Amygdala (tissue), 56 donors: Measurements from ENCODE around the gene INSIG1.

ENCODE experiments used
- DNase-seq, 56 donors: peaks; one replicate each; lab custom pipeline; 2025; lab: John Stamatoyannopoulos, UW

The INSIG1 gene

DNA sequence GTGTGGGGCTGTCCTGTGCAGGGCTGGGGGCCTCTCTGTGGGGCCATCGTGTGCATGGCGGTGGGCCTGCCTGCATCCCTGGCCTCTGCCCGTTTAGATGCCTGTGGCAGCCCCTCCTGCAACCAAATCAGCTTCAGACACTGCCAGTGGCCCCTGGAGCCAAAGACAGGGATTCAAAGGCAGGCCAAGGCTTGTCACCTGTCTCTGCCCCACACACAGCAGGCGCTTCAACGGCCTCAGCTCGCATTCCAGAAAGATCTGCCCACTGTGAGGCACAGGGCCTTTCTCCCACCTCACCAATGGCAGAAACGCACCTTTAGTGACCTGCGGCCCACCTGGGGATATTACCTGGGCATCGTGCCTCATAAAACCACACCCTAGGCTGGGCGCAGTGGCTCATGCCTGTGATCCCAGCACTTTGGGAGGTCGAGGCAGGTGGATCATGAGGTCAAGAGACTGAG, 46.0 kb downstream of the INSIG1 start:
- DNase-seq = no peak

DNA sequence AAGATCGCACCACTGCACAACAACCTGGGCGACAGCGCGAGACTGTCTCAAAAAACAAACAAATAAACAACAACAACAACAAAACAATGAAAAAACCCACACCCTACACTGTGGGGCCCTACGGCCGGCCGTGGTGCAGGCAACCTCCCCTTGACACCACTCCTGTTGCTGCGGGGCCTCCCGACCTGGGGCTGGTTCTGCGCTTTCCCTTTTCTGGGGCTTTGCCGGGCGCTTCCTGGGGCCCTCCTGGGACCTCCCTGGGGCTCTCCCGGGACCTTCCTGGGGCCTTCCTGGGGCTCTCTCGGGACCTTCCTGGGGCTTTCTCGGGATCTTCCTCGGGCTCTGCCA, 46.6 kb downstream of the INSIG1 start:
- no peak for DNase-seq

DNA sequence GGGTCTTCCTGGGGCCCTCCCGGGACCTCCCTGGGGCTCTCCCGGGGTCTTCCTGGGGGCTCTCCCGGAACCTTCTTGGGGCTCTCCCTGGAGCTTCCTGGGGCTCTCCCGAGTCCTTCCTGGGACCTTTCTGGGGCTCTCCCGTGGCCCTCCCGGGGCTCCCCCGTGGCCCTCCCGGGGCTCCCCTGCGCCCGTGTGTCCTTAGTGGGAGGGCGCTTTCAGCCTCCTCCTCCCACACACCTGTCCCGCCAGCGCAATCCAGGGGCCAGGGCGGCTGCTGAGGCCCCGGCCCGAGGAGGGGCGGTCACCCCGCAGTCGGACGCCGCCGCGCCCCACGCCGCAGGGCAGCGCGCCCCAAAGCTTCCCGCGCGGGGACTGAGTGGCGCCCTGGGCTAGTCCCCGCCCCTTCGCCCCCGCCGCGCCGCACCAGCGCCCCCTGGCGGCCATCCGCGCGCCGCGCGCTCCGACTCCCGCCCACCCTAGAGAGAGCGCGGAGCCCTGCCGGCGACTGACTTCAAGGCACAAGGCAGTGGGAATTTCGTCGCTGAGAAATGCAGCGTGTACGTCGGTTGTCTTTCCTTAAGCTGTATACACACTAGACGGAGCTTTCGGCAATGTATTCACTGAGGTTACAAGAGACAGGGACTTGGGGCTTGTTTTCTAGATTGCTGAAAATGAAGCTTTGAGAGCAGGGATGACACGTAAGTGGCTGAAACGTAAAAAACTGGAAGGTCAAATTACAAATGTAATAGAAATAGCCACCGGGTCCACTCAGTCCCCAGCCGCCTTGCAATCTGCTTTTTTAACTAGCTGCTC, 47.1 kb downstream of the INSIG1 start:
- DNase-seq = peak in 50 of 56 donors; percentile 10 to 80 (median 54)

DNA sequence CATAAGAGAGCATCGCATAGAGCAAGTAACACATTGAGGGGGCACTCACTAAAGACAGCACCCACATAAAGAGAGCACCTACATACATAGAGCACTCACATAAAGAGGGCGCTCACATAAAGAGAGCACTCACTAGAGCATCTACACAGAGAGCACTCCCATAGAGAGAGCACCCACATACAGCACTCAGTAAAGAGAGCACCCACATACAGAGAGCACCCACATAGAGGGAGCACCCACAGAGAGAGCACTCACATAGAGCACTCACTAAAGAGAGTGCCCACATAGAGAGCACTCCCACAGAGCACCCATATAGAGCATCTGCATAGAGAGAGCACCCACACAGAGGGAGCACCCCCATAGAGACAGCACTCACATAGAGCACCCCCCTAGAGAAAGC, 47.8 kb downstream of the INSIG1 start:
- no peak for DNase-seq

DNA sequence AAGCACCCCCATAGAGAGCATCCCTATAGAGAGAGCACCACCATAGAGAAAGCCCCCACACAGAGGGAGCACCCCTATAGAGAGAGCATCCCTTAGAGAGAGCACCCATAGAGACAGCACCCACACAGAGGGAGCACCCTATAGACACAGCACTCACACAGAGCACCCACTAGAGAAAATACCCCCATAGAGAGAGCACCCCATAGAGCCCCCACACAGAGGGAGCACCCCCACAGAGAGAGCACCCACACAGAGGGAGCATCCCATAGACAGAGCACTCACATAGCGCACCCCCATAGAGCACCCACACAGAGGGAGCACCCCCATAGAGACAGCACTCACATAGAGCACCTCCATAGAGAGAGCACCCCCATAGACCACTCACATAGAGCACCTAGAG, 48.6 kb downstream of the INSIG1 start:
- no peak for DNase-seq

DNA sequence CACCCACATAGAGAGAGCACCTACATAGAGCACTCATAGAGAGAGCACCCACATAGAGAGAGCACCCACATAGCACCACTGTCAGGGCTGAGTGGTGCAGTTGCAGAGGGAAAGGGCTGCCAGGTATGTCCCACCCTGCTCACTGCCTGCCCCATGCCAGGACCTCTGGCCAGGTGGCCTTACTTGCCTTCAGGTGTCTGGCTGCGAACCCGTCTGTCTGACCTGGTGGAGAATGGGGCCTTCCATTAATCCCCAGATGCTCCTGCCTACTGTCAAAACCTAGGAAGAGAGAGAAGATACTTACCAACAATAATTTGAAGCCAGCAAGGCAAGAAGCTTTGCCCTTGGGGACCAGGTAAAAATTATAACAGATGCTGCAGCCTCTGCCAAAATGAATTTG, 51.1 kb downstream of the INSIG1 start:
- no peak for DNase-seq

DNA sequence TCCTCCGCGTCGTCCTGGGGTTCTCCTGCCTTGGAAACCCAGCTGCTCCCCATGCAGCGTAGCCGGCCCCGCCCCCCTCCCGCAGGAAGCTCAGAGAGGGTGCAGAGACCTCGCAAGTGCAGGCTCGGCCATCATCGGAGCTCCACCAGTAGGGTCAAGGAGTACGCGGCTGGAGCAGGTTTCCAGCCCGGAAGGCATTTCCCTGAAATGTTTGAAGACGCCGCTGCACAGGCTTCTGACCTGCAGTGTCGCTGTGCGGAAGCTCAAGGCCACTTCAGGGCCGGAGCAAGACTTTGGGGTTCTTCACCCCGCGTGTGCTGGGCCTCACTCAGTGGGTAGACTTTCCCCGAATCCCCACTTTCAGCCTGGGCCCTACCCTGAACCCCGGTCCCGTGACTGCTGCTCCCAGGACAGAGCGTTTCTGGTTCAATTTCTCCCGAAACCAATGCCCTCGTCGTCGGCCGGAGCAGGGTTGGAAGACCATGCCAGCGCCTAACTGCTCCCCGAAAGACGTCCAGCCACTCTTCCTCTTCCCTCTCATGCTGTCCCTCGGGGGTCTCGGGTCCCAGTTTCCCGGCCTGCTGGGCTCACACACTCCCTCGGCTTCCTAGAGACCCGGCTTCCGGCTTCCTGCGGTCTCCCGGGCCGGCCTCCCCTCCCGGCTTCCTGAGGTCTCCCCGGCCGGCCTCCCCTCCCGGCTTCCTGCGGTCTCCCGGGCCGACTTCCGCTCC, 52.1 kb downstream of the INSIG1 start:
- peak in 3 of 56 donors; percentile 10 to 32 (median 23) for DNase-seq

DNA sequence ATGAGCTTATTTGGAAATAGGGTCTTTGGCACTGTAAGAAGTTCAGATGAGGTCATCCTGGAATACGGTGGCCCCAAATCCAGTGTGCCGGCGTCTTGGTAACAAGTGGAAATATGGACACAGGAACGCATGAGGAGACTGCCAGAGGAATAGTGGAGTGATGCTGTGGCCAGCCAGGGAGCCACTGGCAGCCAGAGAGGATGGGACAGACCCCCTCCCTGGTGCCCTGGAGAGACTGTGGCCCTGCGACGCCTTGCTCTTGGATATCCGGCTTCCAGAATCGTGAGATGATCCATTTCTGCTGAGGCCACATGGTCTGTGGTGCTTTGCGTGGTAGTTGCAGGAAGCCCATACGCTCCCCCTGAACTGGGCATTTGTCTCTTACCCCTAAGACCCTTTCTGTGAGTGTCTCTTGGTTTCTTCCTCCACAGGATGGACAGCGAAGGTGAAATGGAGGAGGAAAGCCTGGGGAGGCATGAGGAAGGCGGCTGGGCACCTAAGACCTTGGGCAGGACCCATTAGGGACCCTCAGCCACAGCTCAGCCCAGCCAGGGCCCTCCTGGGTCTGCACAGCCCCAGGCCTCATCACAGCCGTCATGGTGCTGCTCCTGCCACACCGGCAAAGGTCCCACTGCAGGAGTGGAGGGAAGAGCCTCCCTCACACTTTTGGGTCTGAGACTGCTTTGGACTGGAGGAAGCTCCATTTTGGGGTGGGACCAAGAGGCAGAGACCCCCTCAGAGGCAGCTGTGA, 53.6 kb downstream of the INSIG1 start:
- no peak for DNase-seq

DNA sequence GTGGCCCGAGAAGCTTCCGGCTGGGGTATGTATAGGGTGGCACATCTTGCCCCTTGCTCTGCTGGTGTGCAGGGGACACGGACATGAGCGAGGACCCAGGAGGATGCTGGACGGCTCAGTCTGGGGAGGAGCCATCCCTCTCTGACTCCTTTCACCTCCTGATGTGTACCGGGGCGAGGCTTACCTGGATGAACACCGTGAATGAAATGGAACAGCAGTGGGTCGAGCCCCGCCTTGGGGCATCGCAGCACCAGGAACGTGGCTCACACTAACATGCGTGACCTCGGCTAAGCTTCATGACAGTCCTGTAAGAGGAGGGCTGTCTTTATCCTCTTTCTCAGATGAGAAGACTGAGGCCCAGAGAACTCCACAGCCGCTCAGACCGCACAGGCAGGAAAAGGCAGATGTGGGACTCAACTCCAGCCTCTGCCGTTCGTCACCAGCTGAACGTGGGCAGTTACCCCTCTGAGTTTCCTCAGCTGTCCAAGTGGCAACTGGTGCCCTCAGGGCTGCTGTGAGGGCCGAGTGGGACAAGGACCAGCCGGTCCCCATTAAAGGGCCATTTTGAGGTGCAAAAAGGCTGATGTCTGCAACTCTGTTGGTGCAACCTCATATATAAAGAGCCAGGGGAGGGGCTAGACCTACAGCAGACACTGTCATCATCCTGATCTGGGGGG, 54.5 kb downstream of the INSIG1 start:
- DNase-seq = no peak

DNA sequence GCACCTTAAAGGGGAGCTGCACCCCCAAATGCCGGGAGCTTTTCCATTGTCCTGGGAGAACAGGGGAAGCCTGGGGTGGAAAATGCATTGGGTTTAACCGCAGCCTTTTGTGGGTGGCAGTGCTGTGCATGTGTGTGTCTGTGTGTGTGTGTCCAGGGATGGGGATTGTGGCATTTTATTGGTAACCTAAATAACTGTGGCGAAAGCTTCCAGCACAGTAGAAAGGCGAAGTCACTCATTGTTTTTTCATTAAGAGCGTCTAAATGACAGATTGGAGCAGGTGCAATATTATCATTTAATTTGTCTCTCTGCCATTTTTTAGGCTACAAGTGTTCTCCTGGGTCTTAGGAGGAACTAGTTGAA, 55.1 kb downstream of the INSIG1 start:
- no peak for DNase-seq

DNA sequence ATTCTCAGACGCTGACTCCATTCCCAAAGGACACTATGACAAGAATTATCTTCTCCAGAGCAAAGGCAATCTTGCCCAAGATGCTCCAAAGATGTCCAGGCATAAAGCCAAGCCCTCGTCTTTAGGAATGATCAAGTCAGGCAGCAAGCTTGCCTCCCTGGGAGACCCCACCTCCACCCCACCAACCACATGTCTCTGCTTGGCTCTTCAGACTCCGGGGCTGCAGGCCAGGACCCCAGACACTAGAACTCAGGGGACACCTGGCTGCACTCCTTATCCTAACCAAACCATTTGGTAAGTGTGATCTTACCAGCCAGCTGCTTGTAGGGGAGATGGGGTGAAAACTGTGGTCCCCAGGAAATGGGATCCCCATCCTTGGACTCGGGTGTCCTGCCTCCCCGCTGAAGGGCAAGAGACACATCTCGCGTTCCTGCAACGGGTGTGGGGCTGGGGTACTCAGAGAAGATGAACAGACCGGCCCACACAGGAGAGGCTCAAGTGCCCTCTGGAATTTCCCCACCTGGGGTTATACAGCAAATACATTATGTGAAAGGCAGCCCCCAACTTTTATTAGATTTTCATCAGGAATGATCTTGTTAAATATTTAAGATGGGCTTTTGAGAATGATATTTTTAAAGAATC, 55.7 kb downstream of the INSIG1 start:
- no peak for DNase-seq

DNA sequence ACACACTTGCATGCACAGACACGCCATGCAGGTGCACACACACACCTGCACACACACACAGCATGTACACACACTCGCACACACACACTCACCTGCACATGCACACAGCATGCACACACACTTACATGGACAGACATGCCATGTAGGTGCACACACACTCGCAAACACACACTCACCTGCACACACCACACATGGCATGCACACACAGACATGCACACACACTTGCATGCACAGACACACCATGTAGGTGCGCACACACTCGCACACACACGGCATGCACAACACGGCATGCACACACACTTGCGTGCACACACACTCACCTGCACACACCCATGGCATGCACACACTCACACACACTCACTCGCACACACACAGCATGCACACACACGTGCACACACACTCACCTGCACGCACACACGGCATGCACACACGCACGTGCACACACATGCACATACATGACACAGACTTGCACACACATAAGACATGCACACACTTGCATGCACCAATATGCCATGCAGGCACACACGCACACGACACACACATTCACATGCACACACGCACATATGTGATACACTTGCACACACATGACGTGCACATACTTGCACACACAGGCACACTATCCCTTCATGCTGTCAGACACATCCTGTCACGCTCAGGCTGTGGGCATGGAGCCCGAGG, 56.8 kb downstream of the INSIG1 start:
- DNase-seq = no peak

DNA sequence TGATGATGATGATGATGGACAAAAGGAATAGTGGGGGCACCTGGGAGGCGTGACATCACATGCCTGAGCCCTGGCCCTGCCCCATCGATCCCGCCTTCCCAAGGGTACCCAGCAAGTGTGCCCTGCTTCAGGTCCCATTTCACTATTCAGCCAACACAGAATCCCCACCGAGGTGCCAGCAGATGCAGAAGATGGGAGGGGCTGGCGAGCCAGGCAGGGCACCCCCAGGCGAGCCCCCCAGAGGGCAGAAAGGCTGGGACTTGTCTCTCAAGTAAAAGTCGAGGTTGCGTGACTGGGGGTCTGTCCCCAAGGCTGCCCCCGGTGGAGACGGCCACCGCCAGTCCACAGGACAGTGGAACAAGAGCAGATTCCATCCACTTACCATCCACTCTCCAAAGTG, 57.5 kb downstream of the INSIG1 start:
- no peak for DNase-seq

DNA sequence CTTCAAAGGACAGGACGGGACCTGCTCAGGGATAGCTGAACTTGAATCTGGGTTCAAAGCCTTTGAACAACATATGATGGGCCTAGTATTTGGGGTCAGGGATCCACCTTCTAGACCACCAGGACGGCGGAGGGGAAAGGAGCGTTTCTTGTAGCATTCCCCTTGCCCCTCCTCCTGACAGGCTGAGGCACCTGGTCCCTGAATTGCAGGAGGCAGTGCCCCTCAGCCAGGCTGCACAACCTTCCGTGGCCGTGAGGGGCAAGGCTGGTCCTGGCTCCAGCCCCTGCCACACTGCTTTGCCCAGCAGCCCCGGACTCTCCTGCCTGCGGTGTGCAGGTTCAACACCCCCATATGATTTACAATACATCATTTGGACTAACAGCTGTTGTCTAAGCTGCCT, 58.1 kb downstream of the INSIG1 start:
- DNase-seq = no peak

DNA sequence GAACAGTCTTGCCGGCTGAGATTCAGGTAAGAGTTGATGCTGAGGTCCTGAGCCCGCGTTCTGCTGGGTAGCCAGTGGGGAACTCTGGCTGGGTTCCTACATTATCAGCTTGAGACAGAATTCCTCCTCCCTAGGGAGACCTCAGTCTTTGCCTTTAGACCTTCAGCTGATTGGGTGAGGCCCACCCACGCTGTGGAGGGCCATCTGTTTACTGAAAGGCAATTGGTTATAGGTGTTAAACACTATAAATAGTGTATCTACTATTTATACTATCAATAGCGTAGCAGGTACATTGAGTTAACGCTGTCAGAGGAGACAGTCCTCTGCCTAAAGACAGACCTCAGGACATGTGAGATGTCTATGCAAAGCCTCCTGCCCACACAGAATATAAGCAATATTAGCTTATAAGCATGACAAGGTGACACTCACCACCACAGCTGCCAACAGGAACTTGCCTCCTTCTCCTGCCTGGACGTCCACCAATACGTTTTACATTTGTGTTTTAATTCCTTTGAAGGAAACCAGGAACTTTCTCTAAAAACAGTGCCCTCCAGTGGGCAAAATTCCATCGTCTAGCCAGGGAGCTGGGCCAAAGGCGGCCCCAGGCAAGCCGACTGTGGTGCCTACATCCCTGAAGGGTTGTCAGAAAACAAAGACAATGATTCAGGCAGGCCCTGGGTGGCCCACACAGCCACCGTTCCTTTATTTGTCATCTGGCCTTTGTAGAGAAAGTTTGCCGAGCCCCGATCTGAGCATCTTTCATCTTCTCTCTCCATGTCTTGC, 58.8 kb downstream of the INSIG1 start:
- peak in 9 of 56 donors; percentile 1 to 37 (median 8) for DNase-seq

DNA sequence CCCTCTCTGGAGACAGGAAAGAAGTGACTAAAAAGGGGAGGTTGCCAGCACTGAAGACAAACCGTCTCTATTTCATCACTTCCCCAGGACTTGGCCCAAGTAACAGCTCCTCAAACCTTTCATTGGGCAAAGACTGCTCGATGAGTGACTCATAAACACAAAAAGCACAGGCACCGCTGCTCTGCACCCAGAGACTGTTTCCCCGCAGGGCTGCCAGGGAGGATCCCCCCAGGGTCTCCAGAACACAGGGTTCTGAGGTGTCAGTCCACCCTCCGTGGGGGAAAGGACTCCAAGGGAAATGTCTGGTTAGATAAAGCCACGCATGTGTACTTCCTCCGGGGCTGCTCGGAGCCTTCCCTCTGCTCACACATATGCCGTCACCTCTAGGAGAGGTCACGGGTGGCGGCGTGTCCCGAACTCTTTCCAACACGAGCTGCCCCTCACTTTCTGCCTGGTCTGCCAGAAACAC, 59.9 kb downstream of the INSIG1 start:
- DNase-seq = no peak

DNA sequence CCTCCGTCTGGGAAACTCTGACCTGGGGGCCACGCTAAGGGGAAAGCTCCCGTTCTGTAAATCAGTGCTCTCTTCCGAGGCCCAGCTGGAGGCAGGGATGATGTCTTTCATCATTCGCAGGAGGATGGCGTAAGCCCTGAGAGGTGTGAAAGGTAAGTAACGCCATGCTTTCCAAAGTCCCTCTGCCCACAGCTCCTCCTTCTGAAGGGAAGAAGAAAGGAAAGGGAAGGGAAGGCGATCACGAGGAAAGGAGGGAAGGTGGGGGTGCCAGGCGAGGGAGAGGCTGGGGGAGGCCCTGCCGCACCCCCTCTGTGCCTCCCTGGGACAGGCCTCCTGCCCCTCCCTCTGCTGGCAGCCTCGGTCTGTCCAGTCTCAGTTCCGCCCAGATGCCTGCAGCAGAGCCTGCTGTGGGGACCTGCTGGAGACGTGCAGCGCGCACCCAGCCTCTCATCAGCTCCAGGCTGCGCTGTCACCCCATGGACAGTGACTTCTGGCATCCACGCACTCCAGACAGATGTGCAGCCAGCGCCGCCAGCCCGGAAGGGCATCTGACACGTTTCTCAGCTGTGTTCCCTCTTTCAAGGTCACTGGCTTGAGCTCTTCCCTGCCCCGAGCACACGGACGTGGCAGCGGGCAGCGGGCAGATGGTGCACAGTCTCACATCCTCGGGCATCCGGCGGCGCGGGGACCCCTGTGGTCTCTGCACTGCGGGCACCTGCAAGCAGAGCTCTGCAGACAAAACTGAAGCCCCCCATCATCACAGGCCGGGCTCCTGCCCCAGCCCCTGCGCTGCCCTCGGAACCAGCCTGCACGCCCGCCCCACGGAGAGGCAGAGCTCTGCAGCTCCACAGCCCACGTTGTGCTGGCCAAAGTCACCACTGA, 60.6 kb downstream of the INSIG1 start:
- DNase-seq = no peak
